NOMO-1 treated with DMSO at 0.1 percent for 48 hours (cell line): ENCODE measurements around the gene BTBD9.
"Not testable (repeated sequence)": the region's sequence is repeated elsewhere in the genome, so short reads cannot be mapped to it uniquely, and the experiment has no call there.

Experiments
- DNase-seq: peaks from one replicate; lab custom pipeline; 2025; ENCODE audit not compliant: unreplicated experiment; lab: John Stamatoyannopoulos, UW

BTBD9 gene

GRCh38 chr6:38649744-38650143 lies 10.0 kb upstream of the BTBD9 start:
- DNase-seq: no peak

GRCh38 chr6:38648629-38649028 lies 8.9 kb upstream of the BTBD9 start:
- no peak for DNase-seq

GRCh38 chr6:38646166-38646878 lies 6.6 kb upstream of the BTBD9 start:
- no peak for DNase-seq

- no peak for DNase-seq
Measured at GRCh38 chr6:38644951-38645350, 5.2 kb upstream of the BTBD9 start.

- no peak for DNase-seq
Measured at GRCh38 chr6:38640216-38640909, 634 bp upstream of the BTBD9 start.

- DNase-seq: peak; percentile 23
Measured at GRCh38 chr6:38638941-38639497, 710 bp downstream of the BTBD9 start.

- no peak for DNase-seq
Measured at GRCh38 chr6:38637756-38638155, 2.0 kb downstream of the BTBD9 start.

GRCh38 chr6:38636027-38636426 lies 3.7 kb downstream of the BTBD9 start:
- DNase-seq: no peak

- DNase-seq: no peak
Measured at GRCh38 chr6:38634518-38634917, 5.2 kb downstream of the BTBD9 start.

- no peak for DNase-seq
Measured at GRCh38 chr6:38632490-38632889, 7.2 kb downstream of the BTBD9 start.

- no peak for DNase-seq
Measured at GRCh38 chr6:38631186-38631783, 8.4 kb downstream of the BTBD9 start.

GRCh38 chr6:38625217-38625616 lies 14.5 kb downstream of the BTBD9 start:
- DNase-seq: no peak

GRCh38 chr6:38619342-38619741 lies 20.4 kb downstream of the BTBD9 start:
- DNase-seq: not testable (repeated sequence)

GRCh38 chr6:38618301-38618700 lies 21.4 kb downstream of the BTBD9 start:
- not testable (repeated sequence) for DNase-seq

- DNase-seq: no peak
Measured at GRCh38 chr6:38617856-38618255, 21.9 kb downstream of the BTBD9 start.

GRCh38 chr6:38612143-38612965 lies 27.4 kb downstream of the BTBD9 start:
- DNase-seq: no peak

- no peak for DNase-seq
Measured at GRCh38 chr6:38610050-38610625, 29.6 kb downstream of the BTBD9 start.

GRCh38 chr6:38604700-38605099 lies 35.0 kb downstream of the BTBD9 start:
- DNase-seq: no peak

- no peak for DNase-seq
Measured at GRCh38 chr6:38603966-38604365, 35.8 kb downstream of the BTBD9 start.

- no peak for DNase-seq
Measured at GRCh38 chr6:38603496-38603895, 36.2 kb downstream of the BTBD9 start.
